HG02973 (cell line): ENCODE data around the gene SPPL2B.
"Not testable (repeated sequence)": the region's sequence is repeated elsewhere in the genome, so short reads cannot be mapped to it uniquely, and the experiment has no call there.

ENCODE experiments used
- ATAC-seq: cut with Tn5 transposase; IDR thresholded peaks from one replicate; pipeline ENCODE4 v1.9.1; 2021; ENCODE audit warnings: moderate library complexity; ENCODE audit not compliant: unreplicated experiment

SPPL2B gene

GRCh38 chr19:2336528-2337328 lies 8.2 kb downstream of the SPPL2B start:
- no peak for ATAC-seq

- no peak for ATAC-seq
Observed at GRCh38 chr19:2337329-2337707, 8.8 kb downstream of the SPPL2B start.

GRCh38 chr19:2338055-2338615 lies 9.7 kb downstream of the SPPL2B start:
- ATAC-seq: no peak

GRCh38 chr19:2338751-2339643 lies 10.5 kb downstream of the SPPL2B start:
- no peak for ATAC-seq

- ATAC-seq: no peak
Observed at GRCh38 chr19:2339644-2340310, 11.3 kb downstream of the SPPL2B start.

- no peak for ATAC-seq
Observed at GRCh38 chr19:2340496-2341243, 12.2 kb downstream of the SPPL2B start.

GRCh38 chr19:2341244-2341751 lies 12.8 kb downstream of the SPPL2B start:
- no peak for ATAC-seq

GRCh38 chr19:2341982-2342381 lies 13.5 kb downstream of the SPPL2B start:
- ATAC-seq: no peak

GRCh38 chr19:2342656-2343288 lies 14.3 kb downstream of the SPPL2B start:
- no peak for ATAC-seq

- ATAC-seq: no peak
Observed at GRCh38 chr19:2343289-2343982, 15.0 kb downstream of the SPPL2B start.

GRCh38 chr19:2344381-2344870 lies 15.9 kb downstream of the SPPL2B start:
- no peak for ATAC-seq

GRCh38 chr19:2345076-2345475 lies 16.6 kb downstream of the SPPL2B start:
- ATAC-seq: no peak

GRCh38 chr19:2345794-2346663 lies 17.5 kb downstream of the SPPL2B start:
- no peak for ATAC-seq

GRCh38 chr19:2349818-2350217 lies 21.3 kb downstream of the SPPL2B start:
- ATAC-seq: not testable (repeated sequence)

GRCh38 chr19:2350656-2351055 lies 22.2 kb downstream of the SPPL2B start:
- no peak for ATAC-seq

GRCh38 chr19:2351591-2351990 lies 23.1 kb downstream of the SPPL2B start:
- no peak for ATAC-seq

- ATAC-seq: no peak
Observed at GRCh38 chr19:2352121-2352520, 23.6 kb downstream of the SPPL2B start.
